Stomach smooth muscle (tissue), 2 donors: ENCODE measurements around the gene STK4.
A peak's percentile ranks its signal among the peaks of the same experiment; 100 is the strongest.
"Not testable (repeated sequence)": the region's sequence is repeated elsewhere in the genome, so short reads cannot be mapped to it uniquely, and the experiment has no call there.

Source experiments
- H3K27ac ChIP-seq: one replicate; pipeline ENCODE4 v1.7.0; 2013; ENCODE audit warnings: mild to moderate bottlenecking, low read length, inconsistent platforms
- H3K27me3 ChIP-seq, 2 donors: one replicate each; pipeline ENCODE4 v1.7.0; 2013; ENCODE audit warnings: low read length in 2 of 2; ENCODE audit not compliant: insufficient read depth in 2 of 2, control insufficient read depth in 1 of 2
- H3K36me3 ChIP-seq, 2 donors: one replicate each; pipeline ENCODE4 v1.7.0; 2013; ENCODE audit warnings: low read length in 2 of 2; ENCODE audit not compliant: control insufficient read depth in 2 of 2, insufficient read depth in 2 of 2
- H3K4me1 ChIP-seq: one replicate; pipeline ENCODE4 v1.7.0; 2013; ENCODE audit warnings: low read length; ENCODE audit not compliant: control insufficient read depth, insufficient read depth
- H3K4me3 ChIP-seq, 2 donors: one replicate each; pipeline ENCODE4 v1.7.0; 2013; ENCODE audit warnings: low read length in 2 of 2
- H3K9ac ChIP-seq, 2 donors: one replicate each; pipeline ENCODE4 v1.7.0; 2013; ENCODE audit warnings: low read length in 2 of 2, mild to moderate bottlenecking in 1 of 2
- H3K9me3 ChIP-seq, 2 donors: one replicate each; pipeline ENCODE4 v1.7.0; 2013; ENCODE audit warnings: low read length in 2 of 2; ENCODE audit not compliant: control insufficient read depth in 2 of 2
- donor health status: healthy.
- donor health status: Pancreatic carcinoma.

STK4 gene

GRCh38 chr20:44988631-44989171 lies 22.4 kb downstream of the STK4 start:
- no peak overlapping the region for H3K27ac ChIP-seq
- H3K36me3 ChIP-seq = peaks cover 0 to 4% of the 10 kb centered on the region in 2 donors
- H3K27me3 ChIP-seq = no peaks in the 10 kb centered on the region
- no peaks in the 10 kb centered on the region for H3K9me3 ChIP-seq
- H3K9ac ChIP-seq = no peak overlapping the region
- H3K4me3 ChIP-seq = no peak overlapping the region
- no peaks in the 10 kb centered on the region for H3K4me1 ChIP-seq

DNA sequence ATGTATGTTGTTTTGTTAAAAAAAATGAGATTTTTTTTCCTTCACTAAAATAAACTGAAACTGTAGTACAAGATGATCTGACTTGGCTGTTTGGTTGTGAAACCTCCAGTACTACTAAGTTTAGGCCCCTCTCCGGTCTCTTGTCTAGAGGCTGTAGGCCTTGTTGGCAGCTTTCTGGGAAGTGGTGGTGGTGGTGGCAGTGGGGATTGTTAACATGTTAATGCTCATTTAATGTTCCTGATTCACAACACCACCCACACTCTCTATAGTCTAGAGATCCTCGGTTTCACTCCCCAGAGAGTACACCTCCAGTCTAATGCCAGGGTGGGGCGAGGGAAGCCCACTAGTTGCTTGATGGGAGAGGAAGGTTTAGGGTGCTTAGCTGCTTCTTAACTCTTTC lies 24.1 kb downstream of the STK4 start:
- H3K4me3 ChIP-seq = peak overlapping the region in 1 of 2 donors; percentile 1
- peak overlapping the region in 1 of 2 donors; percentile 57 for H3K9ac ChIP-seq
- H3K9me3 ChIP-seq = no peaks in the 10 kb centered on the region
- peak overlapping the region; percentile 4 for H3K27ac ChIP-seq
- H3K4me1 ChIP-seq = no peaks in the 10 kb centered on the region
- peaks cover 2 to 3% of the 10 kb centered on the region in 2 donors for H3K36me3 ChIP-seq
- H3K27me3 ChIP-seq = no peaks in the 10 kb centered on the region

DNA sequence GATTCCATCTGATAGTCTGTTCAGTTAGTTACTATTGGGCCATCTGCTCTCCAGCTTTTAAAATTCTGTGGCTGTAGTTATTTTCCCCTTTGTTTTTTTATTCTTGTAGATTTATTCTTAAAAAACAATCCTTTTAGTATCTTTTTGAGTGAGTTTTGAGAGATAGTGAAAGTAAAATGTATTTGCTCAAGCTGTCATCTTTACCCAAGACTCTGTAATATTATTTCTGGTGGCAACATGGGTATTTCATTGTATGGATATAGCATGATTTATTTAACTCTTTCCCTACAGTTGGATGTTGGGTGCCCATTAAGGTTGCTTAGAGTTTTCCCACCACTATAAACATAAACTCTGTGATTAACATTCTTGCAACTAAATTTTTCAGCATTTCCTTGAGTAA lies 24.6 kb downstream of the STK4 start:
- Histone ChIP-seq H3K4me3 (peak overlapping the region in 1 of 2 donors; percentile 1), H3K4me1 (no peaks in the 10 kb centered on the region), H3K27me3 (no peaks in the 10 kb centered on the region), H3K9me3 (no peaks in the 10 kb centered on the region), H3K9ac (peak overlapping the region in 1 of 2 donors; percentile 57), H3K36me3 (peaks cover 2 to 6% of the 10 kb centered on the region in 2 donors), H3K27ac (peak overlapping the region; percentile 4)

DNA sequence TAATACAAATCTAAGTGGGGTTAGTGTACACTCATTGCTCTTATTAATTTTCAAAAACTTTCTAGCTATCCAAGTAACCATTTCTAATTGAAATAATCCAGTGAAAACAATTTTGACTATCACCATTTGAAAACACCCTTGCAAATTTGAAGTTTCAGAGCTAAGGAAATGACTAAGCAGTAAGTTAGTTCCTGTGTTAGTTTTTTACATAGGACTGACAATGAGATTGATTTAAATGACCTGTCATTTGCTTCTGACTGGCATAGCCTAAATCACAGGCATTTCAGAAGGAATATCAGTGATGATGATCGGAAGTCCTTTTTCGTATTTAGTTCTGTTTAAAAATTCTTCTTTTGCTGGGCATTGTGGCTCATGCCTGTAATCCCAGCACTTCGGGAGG lies 27.0 kb downstream of the STK4 start:
- Histone ChIP-seq H3K4me1 (no peaks in the 10 kb centered on the region), H3K9ac (no peak overlapping the region), H3K27me3 (no peaks in the 10 kb centered on the region), H3K36me3 (peaks cover 12 to 22% of the 10 kb centered on the region in 2 donors), H3K9me3 (no peaks in the 10 kb centered on the region), H3K4me3 (no peak overlapping the region), H3K27ac (no peak overlapping the region)

DNA sequence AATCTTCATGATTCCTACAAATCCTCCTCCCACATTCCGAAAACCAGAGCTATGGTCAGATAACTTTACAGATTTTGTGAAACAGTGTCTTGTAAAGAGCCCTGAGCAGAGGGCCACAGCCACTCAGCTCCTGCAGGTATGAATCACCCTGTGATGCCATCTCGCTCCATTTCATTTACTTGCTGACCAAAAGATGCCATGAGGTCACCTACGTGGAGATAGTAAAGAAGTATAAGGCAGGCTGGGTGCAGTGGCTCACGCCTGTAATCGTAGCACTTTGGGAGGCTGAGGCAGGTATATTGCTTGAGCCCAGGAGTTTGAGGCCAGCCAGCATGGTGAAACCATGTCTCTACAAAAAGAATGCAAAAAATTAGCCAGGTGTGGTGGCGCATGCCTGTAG lies 30.9 kb downstream of the STK4 start:
- Histone ChIP-seq H3K4me3 (no peak overlapping the region), H3K4me1 (no peaks in the 10 kb centered on the region), H3K27ac (no peak overlapping the region), H3K9me3 (no peaks in the 10 kb centered on the region), H3K9ac (no peak overlapping the region), H3K36me3 (peaks cover 32 to 43% of the 10 kb centered on the region in 2 donors), H3K27me3 (no peaks in the 10 kb centered on the region)

DNA sequence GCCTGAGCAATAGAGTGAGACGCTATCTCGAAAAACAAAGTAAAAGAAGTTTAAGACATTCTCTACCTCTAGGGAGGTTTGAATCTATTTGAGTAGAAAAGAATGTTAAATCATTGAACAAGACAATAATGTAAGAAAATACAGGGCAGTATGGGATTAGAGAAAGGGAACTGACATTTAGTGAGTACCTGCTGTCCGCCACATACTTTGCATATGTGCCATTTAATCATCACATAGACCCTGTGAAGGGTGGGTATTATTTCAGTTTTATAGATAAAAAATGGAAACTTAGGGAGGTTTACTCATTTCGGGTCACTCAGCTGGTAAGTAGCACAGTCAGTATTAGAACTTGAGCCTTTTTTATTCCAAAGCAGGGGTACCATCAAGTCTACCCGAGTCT lies 31.4 kb downstream of the STK4 start:
- Histone ChIP-seq H3K4me3 (no peak overlapping the region), H3K27ac (no peak overlapping the region), H3K9ac (no peak overlapping the region), H3K36me3 (peaks cover 32 to 43% of the 10 kb centered on the region in 2 donors), H3K27me3 (no peaks in the 10 kb centered on the region), H3K4me1 (no peaks in the 10 kb centered on the region), H3K9me3 (no peaks in the 10 kb centered on the region)

GRCh38 chr20:45008521-45009049 lies 42.3 kb downstream of the STK4 start:
- H3K27ac ChIP-seq = no peak overlapping the region
- H3K36me3 ChIP-seq = peaks cover 4 to 12% of the 10 kb centered on the region in 2 donors
- no peaks in the 10 kb centered on the region for H3K27me3 ChIP-seq

GRCh38 chr20:45010399-45010828 lies 44.1 kb downstream of the STK4 start:
- no peak overlapping the region for H3K4me3 ChIP-seq
- peaks cover 6 to 12% of the 10 kb centered on the region in 2 donors for H3K36me3 ChIP-seq
- no peaks in the 10 kb centered on the region for H3K27me3 ChIP-seq
- no peaks in the 10 kb centered on the region for H3K4me1 ChIP-seq
- H3K27ac ChIP-seq = no peak overlapping the region
- no peaks in the 10 kb centered on the region for H3K9me3 ChIP-seq
- H3K9ac ChIP-seq = no peak overlapping the region

More at GRCh38 chr20:45008521-45009049, 42.3 kb downstream of the STK4 start:
- H3K4me3 ChIP-seq = no peak overlapping the region
- H3K9ac ChIP-seq = no peak overlapping the region
- H3K9me3 ChIP-seq = no peaks in the 10 kb centered on the region
- no peaks in the 10 kb centered on the region for H3K4me1 ChIP-seq

- no peaks in the 10 kb centered on the region for H3K27me3 ChIP-seq
- no peak overlapping the region for H3K4me3 ChIP-seq
- H3K36me3 ChIP-seq = peaks cover 6 to 12% of the 10 kb centered on the region in 2 donors
- no peak overlapping the region for H3K9ac ChIP-seq
- H3K4me1 ChIP-seq = no peaks in the 10 kb centered on the region
- no peaks in the 10 kb centered on the region for H3K9me3 ChIP-seq
- H3K27ac ChIP-seq = no peak overlapping the region
Observed at GRCh38 chr20:45011108-45011526, 44.8 kb downstream of the STK4 start.

- Histone ChIP-seq H3K27me3 (no peaks in the 10 kb centered on the region), H3K4me1 (no peaks in the 10 kb centered on the region), H3K9me3 (no peaks in the 10 kb centered on the region), H3K4me3 (no peak overlapping the region), H3K27ac (no peak overlapping the region), H3K36me3 (peaks cover 2 to 9% of the 10 kb centered on the region in 2 donors), H3K9ac (no peak overlapping the region)
Observed at GRCh38 chr20:45012682-45013302, 46.5 kb downstream of the STK4 start.

GRCh38 chr20:45014131-45014530 lies 47.8 kb downstream of the STK4 start:
- not testable (repeated sequence) for H3K27ac ChIP-seq, H3K4me3 ChIP-seq, H3K36me3 ChIP-seq, H3K9me3 ChIP-seq, H3K4me1 ChIP-seq, H3K27me3 ChIP-seq, H3K9ac ChIP-seq
